Lung (tissue), 12 donors: ENCODE measurements around the gene MYBPC2. TPM values are rescaled to one million over a fixed set of nuclear protein-coding genes. Genes with fewer than 3 reads are reported as not detected.
A peak's percentile ranks its signal among the peaks of the same experiment; 100 is the strongest.

Experiments
- ATAC-seq: fragments of 200-7000 bp; cut with Tn5 transposase; one replicate; pipeline ENCODE4 v1.9.1; 2020; ENCODE audit warnings: moderate number of reproducible peaks; ENCODE audit not compliant: insufficient read depth, low FRiP score
- DNase-seq, 3 donors: peaks; one replicate each; pipeline ENCODE4 v3.0.0-alpha.2; 2013 to 2017
- H3K27ac ChIP-seq, 2 donors: one replicate each; pipeline ENCODE4 v1.5.1; 2013; ENCODE audit warnings: mild to moderate bottlenecking in 2 of 2, moderate library complexity in 2 of 2, control low read depth in 1 of 2, inconsistent platforms in 1 of 2, low read depth in 1 of 2, low read length in 1 of 2
- H3K27me3 ChIP-seq, 3 donors: one replicate each; pipeline ENCODE4 v1.5.1; 2013; ENCODE audit warnings: low read length in 2 of 3; ENCODE audit not compliant: control insufficient read depth in 3 of 3, insufficient read depth in 3 of 3
- H3K36me3 ChIP-seq, 4 donors: one replicate each; pipeline ENCODE4 v1.5.1; 2013; ENCODE audit warnings: low read length in 4 of 4, mild to moderate bottlenecking in 1 of 4, moderate library complexity in 1 of 4; ENCODE audit not compliant: control insufficient read depth in 4 of 4, insufficient read depth in 4 of 4
- H3K4me1 ChIP-seq, 5 donors: one replicate each; pipeline ENCODE4 v1.5.1; 2013; ENCODE audit warnings: low read length in 5 of 5, mild to moderate bottlenecking in 2 of 5, moderate library complexity in 1 of 5; ENCODE audit not compliant: control insufficient read depth in 5 of 5, insufficient read depth in 5 of 5
- H3K4me3 ChIP-seq: one replicate; pipeline ENCODE4 v1.5.1; 2013; ENCODE audit warnings: mild to moderate bottlenecking, control low read depth, moderate library complexity
- H3K9ac ChIP-seq, 2 donors: one replicate each; pipeline ENCODE4 v1.5.1; 2013; ENCODE audit warnings: low read length in 2 of 2, control low read depth in 1 of 2; ENCODE audit not compliant: insufficient read depth in 1 of 2
- H3K9me3 ChIP-seq, 4 donors: one replicate each; pipeline ENCODE4 v1.5.1; 2013; ENCODE audit warnings: low read length in 3 of 4, mild to moderate bottlenecking in 1 of 4, moderate library complexity in 1 of 4; ENCODE audit not compliant: control insufficient read depth in 4 of 4, insufficient read depth in 3 of 4
- WGBS, 2 donors: extraction: QIAGEN DNeasy Blood & Tissue Kit; methylation state at CpG; one replicate each; pipeline ENCODE4 v1.1.7; 2013; 5-methylcytosine and 5-hydroxymethylcytosine counted together
- polyA plus RNA-seq, 2 donors: library from polyadenylated mRNA; stranded (reverse); fragments of 200-250 nt; gene quantifications; one replicate each; pipeline ENCODE4 v1.2.1, GENCODE V29; 2013
- total RNA-seq, 2 donors: library from RNA; depleted of rRNA in 1 of 2; stranded (reverse); fragments of >200 nt in 1 of 2; gene quantifications; one replicate each; pipeline ENCODE4 v1.2.1, GENCODE V29; 2014 to 2021
- TF ChIP-seq, protein P1 (sequence below): IDR thresholded peaks from 2 replicates; pipeline ENCODE4 v1.5.1; 2012; ENCODE audit warnings: mild to moderate bottlenecking; ENCODE audit errors: control extremely low read depth, extremely low read depth
- donor health status: control.
- donor health status: control.
- donor health status: Bipolar disorder and iron deficiency.
- donor health status: healthy.
- donor health status: DM: yes; HTN: yes; CAD: no.

The MYBPC2 gene
- total and polyA plus RNA-seq, 4 donors: 0.04 to 0.91 (median 0.38) TPM

DNA sequence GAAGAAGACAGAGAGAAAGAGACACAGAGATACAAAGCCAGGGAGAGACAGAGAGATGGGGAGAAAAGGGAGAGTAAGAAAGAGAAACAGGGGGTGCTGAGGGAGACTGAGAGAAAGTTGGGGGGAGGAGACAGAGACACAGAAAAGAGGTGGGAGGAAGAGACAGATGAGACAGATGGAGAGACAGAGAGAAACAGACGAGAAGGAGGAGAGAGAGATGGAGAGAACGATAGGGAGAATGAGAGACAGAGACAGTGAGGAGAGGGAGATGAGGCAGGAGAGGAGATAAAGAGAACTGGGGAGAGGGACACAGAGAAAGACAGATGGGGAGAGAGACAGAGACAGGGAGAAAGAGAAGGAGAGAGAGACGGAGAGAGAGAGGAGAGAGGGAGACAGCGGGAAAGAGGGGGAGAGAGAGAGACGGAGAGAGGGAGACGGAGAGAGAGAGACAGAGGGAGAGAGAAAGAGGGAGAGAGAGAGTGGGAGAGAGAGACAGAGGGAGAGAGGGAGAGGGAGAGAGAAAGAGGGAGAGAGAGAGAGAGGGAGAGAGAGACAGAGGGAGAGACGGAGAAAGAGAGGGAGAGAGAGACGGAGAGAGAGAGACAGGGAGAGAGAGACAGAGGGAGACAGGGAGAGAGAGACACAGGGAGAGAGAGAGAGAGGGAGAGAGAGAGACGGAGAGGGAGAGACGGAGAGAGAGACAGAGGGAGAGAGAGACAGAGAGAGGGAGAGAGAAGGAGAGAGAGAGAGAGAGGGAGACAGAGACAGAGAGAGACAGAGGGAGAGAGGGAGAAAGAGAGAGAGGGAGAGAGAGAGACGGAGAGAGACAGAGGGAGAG is 65.7 kb downstream of the MYBPC2 start:
- DNase-seq: no peak
- H3K4me1 ChIP-seq: no peaks in the 10 kb centered on the region
- no peaks in the 10 kb centered on the region for H3K36me3 ChIP-seq
- no peak for ATAC-seq
- H3K27ac ChIP-seq: peak overlapping the region in 1 of 2 donors; percentile 97
- peaks cover 0 to 17% (median 14%) of the 10 kb centered on the region in 3 donors for H3K27me3 ChIP-seq
- H3K4me3 ChIP-seq: no peak overlapping the region
- H3K9me3 ChIP-seq: no peaks in the 10 kb centered on the region
- 84 to 87% methylated on average over 11 of the region's 11 CpGs for WGBS, 2 donors
- TF ChIP-seq, protein P1, sequence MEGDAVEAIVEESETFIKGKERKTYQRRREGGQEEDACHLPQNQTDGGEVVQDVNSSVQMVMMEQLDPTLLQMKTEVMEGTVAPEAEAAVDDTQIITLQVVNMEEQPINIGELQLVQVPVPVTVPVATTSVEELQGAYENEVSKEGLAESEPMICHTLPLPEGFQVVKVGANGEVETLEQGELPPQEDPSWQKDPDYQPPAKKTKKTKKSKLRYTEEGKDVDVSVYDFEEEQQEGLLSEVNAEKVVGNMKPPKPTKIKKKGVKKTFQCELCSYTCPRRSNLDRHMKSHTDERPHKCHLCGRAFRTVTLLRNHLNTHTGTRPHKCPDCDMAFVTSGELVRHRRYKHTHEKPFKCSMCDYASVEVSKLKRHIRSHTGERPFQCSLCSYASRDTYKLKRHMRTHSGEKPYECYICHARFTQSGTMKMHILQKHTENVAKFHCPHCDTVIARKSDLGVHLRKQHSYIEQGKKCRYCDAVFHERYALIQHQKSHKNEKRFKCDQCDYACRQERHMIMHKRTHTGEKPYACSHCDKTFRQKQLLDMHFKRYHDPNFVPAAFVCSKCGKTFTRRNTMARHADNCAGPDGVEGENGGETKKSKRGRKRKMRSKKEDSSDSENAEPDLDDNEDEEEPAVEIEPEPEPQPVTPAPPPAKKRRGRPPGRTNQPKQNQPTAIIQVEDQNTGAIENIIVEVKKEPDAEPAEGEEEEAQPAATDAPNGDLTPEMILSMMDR: no peak
- H3K9ac ChIP-seq: no peak overlapping the region

DNA sequence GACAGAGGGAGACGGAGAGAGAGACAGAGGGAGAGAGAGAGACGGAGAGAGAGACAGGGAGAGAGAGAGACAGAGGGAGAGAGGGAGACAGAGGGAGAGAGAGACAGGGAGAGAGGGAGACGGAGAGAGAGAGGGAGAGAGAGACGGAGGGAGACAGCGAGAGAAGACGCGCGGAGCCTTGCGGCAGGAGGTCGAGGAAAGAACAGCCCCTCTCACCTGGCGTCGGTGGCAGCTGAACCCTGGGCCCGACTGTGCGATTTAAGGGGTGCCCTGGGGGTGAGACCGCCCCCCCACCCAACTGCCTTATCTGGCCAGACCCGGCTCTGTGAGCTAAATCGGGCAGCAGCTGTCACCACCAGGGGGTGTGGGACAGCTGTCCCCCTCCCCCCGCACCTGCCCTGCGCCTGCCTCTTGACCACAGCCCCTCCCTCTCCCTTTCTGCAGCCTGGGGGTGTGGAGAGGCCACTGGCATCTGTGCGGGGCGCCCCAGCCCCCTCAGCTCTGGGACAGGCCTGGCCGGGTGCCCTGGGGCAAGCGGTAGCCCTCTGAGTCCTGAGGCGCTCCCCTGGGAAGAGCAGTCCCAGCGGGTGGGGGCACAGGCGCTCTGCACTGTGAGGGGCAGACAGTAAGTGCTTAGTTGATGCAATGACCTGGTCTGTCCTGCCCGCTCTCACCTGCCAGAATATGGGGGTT is 67.5 kb downstream of the MYBPC2 start:
- Histone ChIP-seq H3K36me3 (no peaks in the 10 kb centered on the region), H3K9me3 (no peaks in the 10 kb centered on the region), H3K4me1 (no peaks in the 10 kb centered on the region), H3K27me3 (peaks cover 0 to 17% (median 9%) of the 10 kb centered on the region in 3 donors), H3K4me3 (no peak overlapping the region), H3K9ac (no peak overlapping the region), H3K27ac (peak overlapping the region in 1 of 2 donors; percentile 97)
- WGBS, 2 donors: 53 to 68% methylated on average over 27 of the region's 27 CpGs
- ATAC-seq (no peak), DNase-seq (peak in 2 of 3 donors; percentile 30 to 34)
- TF ChIP-seq, protein P1: no peak

DNA sequence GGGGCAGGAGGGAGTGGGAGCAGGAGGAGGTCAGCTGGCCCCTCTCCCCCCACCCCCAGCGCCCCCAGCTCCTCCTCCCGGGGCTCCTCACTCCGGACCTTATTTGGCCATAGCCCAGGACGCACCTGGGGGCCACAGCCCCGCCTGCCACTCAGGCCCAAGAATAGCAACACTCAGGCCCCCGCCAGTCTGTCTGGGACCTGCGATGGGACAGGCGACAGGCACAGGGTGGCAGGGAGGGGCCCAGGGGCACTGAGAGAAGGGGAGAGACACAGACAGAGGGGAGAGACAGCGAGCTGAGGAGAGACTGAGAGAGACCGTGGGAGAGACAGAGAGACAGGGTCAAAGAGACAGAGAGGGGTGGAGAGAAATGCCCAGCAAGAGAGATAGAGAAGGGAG is 68.1 kb downstream of the MYBPC2 start:
- H3K27ac ChIP-seq: peak overlapping the region in 1 of 2 donors; percentile 97
- no peak for ATAC-seq
- DNase-seq: no peak
- peaks cover 0 to under 1% (median 0%) of the 10 kb centered on the region in 4 donors for H3K36me3 ChIP-seq
- H3K9me3 ChIP-seq: no peaks in the 10 kb centered on the region
- no peak overlapping the region for H3K9ac ChIP-seq
- peaks cover 0 to 17% (median 9%) of the 10 kb centered on the region in 3 donors for H3K27me3 ChIP-seq
- TF ChIP-seq, protein P1: no peak
- H3K4me1 ChIP-seq: no peaks in the 10 kb centered on the region
- 62 to 76% methylated on average over 5 to 10 of the region's 10 CpGs for WGBS, 2 donors
- H3K4me3 ChIP-seq: no peak overlapping the region
